Measurements from ENCODE around the gene EFCAB6.

The EFCAB6 gene

GRCh38 chr22:43553451-43554258 is 258.4 kb downstream of the EFCAB6 start:
- no CpG with 5 or more reads among the region's 16 CpGs for WGBS, 2 donors (ENCODE audit: extremely low coverage in 2 of 2, insufficient read length in 2 of 2, insufficient replicate concordance in 1 of 2)
- Histone ChIP-seq H4K91ac (ENCODE audit: low read depth, low read length, poor library complexity) (no peak overlapping the region), H3K79me1 (ENCODE audit: low read depth, low read length) (no peaks in the 10 kb centered on the region), H3K4ac (ENCODE audit: low read length) (no peak overlapping the region), H3K27me3 (ENCODE audit: control insufficient read depth in 3 of 3, insufficient read depth in 3 of 3, low read depth in 1 of 3, low read length in 3 of 3) (no peaks in the 10 kb centered on the region), H4K8ac (ENCODE audit: low read depth, low read length) (no peak overlapping the region), H3K4me3 (ENCODE audit: low read length in 2 of 2) (no peak overlapping the region), H3K9me3 (replicated peaks in 1 of 2; ENCODE audit: control insufficient read depth in 2 of 2, insufficient read depth in 1 of 2, low read depth in 1 of 2, low read length in 2 of 2) (peaks cover 0 to 5% of the 10 kb centered on the region in 2 donors), H2BK120ac (ENCODE audit: low read depth, low read length) (no peak overlapping the region), H3K36me3 (replicated peaks in 1 of 2; ENCODE audit: control insufficient read depth in 2 of 2, insufficient read depth in 2 of 2, low read length in 2 of 2) (no peaks in the 10 kb centered on the region), H2BK12ac (ENCODE audit: low read length) (no peak overlapping the region), H3K9ac (ENCODE audit: low read depth, low read length, poor library complexity) (no peak overlapping the region), H3K4me1 (ENCODE audit: control insufficient read depth in 2 of 2, insufficient read depth in 1 of 2, low read depth in 1 of 2, low read length in 2 of 2) (no peaks in the 10 kb centered on the region), H3K27ac (replicated peaks; ENCODE audit: low read length) (no peak overlapping the region), H2AFZ (ENCODE audit: low read length) (no peak overlapping the region), H2BK15ac (ENCODE audit: low read length) (no peak overlapping the region), H3K4me2 (ENCODE audit: insufficient read depth, low read length, poor library complexity, severe bottlenecking) (no peak overlapping the region), H3K14ac (ENCODE audit: low read length) (no peak overlapping the region), H3K23ac (ENCODE audit: low read depth, low read length, poor library complexity) (no peak overlapping the region), H2AK5ac (ENCODE audit: low read depth, low read length) (no peak overlapping the region), H3K18ac (ENCODE audit: low read length) (no peak overlapping the region), H2BK5ac (ENCODE audit: low read length) (no peak overlapping the region)
- DNase-seq (ENCODE audit: low spot score), result no peak

- no peak overlapping the region for H3K14ac ChIP-seq (ENCODE audit: low read length)
- no peaks in the 10 kb centered on the region for H3K4me1 ChIP-seq (ENCODE audit: control insufficient read depth in 2 of 2, insufficient read depth in 1 of 2, low read depth in 1 of 2, low read length in 2 of 2)
- no peaks in the 10 kb centered on the region for H3K36me3 ChIP-seq (replicated peaks in 1 of 2; ENCODE audit: control insufficient read depth in 2 of 2, insufficient read depth in 2 of 2, low read length in 2 of 2)
- no peak overlapping the region for H3K4ac ChIP-seq (ENCODE audit: low read length)
- no peak overlapping the region for H2BK15ac ChIP-seq (ENCODE audit: low read length)
- peak overlapping the region; percentile 92 for H4K91ac ChIP-seq (ENCODE audit: low read depth, low read length, poor library complexity)
- no peak overlapping the region for H2BK120ac ChIP-seq (ENCODE audit: low read depth, low read length)
- no peak overlapping the region for H3K9ac ChIP-seq (ENCODE audit: low read depth, low read length, poor library complexity)
- H3K23ac ChIP-seq (ENCODE audit: low read depth, low read length, poor library complexity), result no peak overlapping the region
- H3K9me3 ChIP-seq (replicated peaks in 1 of 2; ENCODE audit: control insufficient read depth in 2 of 2, insufficient read depth in 1 of 2, low read depth in 1 of 2, low read length in 2 of 2), result peaks cover 0 to 3% of the 10 kb centered on the region in 2 donors
- no peak overlapping the region for H3K4me3 ChIP-seq (ENCODE audit: low read length in 2 of 2)
- H3K27me3 ChIP-seq (ENCODE audit: control insufficient read depth in 3 of 3, insufficient read depth in 3 of 3, low read depth in 1 of 3, low read length in 3 of 3), result no peaks in the 10 kb centered on the region
- no peak overlapping the region for H3K18ac ChIP-seq (ENCODE audit: low read length)
- no CpG with 5 or more reads among the region's 6 CpGs for WGBS, 2 donors (ENCODE audit: extremely low coverage in 2 of 2, insufficient read length in 2 of 2, insufficient replicate concordance in 1 of 2)
- H2BK5ac ChIP-seq (ENCODE audit: low read length), result no peak overlapping the region
- H3K79me1 ChIP-seq (ENCODE audit: low read depth, low read length), result no peaks in the 10 kb centered on the region
- no peak for DNase-seq (ENCODE audit: low spot score)
- H3K27ac ChIP-seq (replicated peaks; ENCODE audit: low read length), result no peak overlapping the region
- H2BK12ac ChIP-seq (ENCODE audit: low read length), result no peak overlapping the region
- no peak overlapping the region for H3K4me2 ChIP-seq (ENCODE audit: insufficient read depth, low read length, poor library complexity, severe bottlenecking)
- no peak overlapping the region for H2AK5ac ChIP-seq (ENCODE audit: low read depth, low read length)
- H4K8ac ChIP-seq (ENCODE audit: low read depth, low read length), result no peak overlapping the region
- no peak overlapping the region for H2AFZ ChIP-seq (ENCODE audit: low read length)
Observed at GRCh38 chr22:43550672-43551071, 261.4 kb downstream of the EFCAB6 start.

- Histone ChIP-seq H4K8ac (ENCODE audit: low read depth, low read length) (no peak overlapping the region), H3K9me3 (replicated peaks in 1 of 2; ENCODE audit: control insufficient read depth in 2 of 2, insufficient read depth in 1 of 2, low read depth in 1 of 2, low read length in 2 of 2) (peaks cover 0 to 3% of the 10 kb centered on the region in 2 donors), H2BK120ac (ENCODE audit: low read depth, low read length) (no peak overlapping the region), H3K27ac (replicated peaks; ENCODE audit: low read length) (no peak overlapping the region), H2BK12ac (ENCODE audit: low read length) (peak overlapping the region; percentile 73), H2AK5ac (ENCODE audit: low read depth, low read length) (no peak overlapping the region), H3K18ac (ENCODE audit: low read length) (peak overlapping the region; percentile 64), H2BK5ac (ENCODE audit: low read length) (no peak overlapping the region), H3K4me3 (ENCODE audit: low read length in 2 of 2) (no peak overlapping the region), H2BK15ac (ENCODE audit: low read length) (no peak overlapping the region), H3K4me2 (ENCODE audit: insufficient read depth, low read length, poor library complexity, severe bottlenecking) (no peak overlapping the region), H3K27me3 (ENCODE audit: control insufficient read depth in 3 of 3, insufficient read depth in 3 of 3, low read depth in 1 of 3, low read length in 3 of 3) (no peaks in the 10 kb centered on the region), H3K4ac (ENCODE audit: low read length) (no peak overlapping the region), H3K79me1 (ENCODE audit: low read depth, low read length) (no peaks in the 10 kb centered on the region), H3K36me3 (replicated peaks in 1 of 2; ENCODE audit: control insufficient read depth in 2 of 2, insufficient read depth in 2 of 2, low read length in 2 of 2) (no peaks in the 10 kb centered on the region), H3K23ac (ENCODE audit: low read depth, low read length, poor library complexity) (no peak overlapping the region), H3K9ac (ENCODE audit: low read depth, low read length, poor library complexity) (no peak overlapping the region), H3K4me1 (ENCODE audit: control insufficient read depth in 2 of 2, insufficient read depth in 1 of 2, low read depth in 1 of 2, low read length in 2 of 2) (no peaks in the 10 kb centered on the region), H4K91ac (ENCODE audit: low read depth, low read length, poor library complexity) (no peak overlapping the region), H3K14ac (ENCODE audit: low read length) (no peak overlapping the region), H2AFZ (ENCODE audit: low read length) (no peak overlapping the region)
- no peak for DNase-seq (ENCODE audit: low spot score)
- no CpG with 5 or more reads among the region's 14 CpGs for WGBS, 2 donors (ENCODE audit: extremely low coverage in 2 of 2, insufficient read length in 2 of 2, insufficient replicate concordance in 1 of 2)
Observed at GRCh38 chr22:43550024-43550620, 262.0 kb downstream of the EFCAB6 start.

GRCh38 chr22:43546186-43546585 is 265.9 kb downstream of the EFCAB6 start:
- Histone ChIP-seq H3K9me3 (replicated peaks in 1 of 2; ENCODE audit: control insufficient read depth in 2 of 2, insufficient read depth in 1 of 2, low read depth in 1 of 2, low read length in 2 of 2) (no peaks in the 10 kb centered on the region), H3K27me3 (ENCODE audit: control insufficient read depth in 3 of 3, insufficient read depth in 3 of 3, low read depth in 1 of 3, low read length in 3 of 3) (no peaks in the 10 kb centered on the region), H3K27ac (replicated peaks; ENCODE audit: low read length) (no peak overlapping the region), H2BK5ac (ENCODE audit: low read length) (no peak overlapping the region), H3K18ac (ENCODE audit: low read length) (no peak overlapping the region), H3K4me1 (ENCODE audit: control insufficient read depth in 2 of 2, insufficient read depth in 1 of 2, low read depth in 1 of 2, low read length in 2 of 2) (no peaks in the 10 kb centered on the region), H3K14ac (ENCODE audit: low read length) (no peak overlapping the region), H3K4me2 (ENCODE audit: insufficient read depth, low read length, poor library complexity, severe bottlenecking) (no peak overlapping the region), H2AK5ac (ENCODE audit: low read depth, low read length) (no peak overlapping the region), H3K23ac (ENCODE audit: low read depth, low read length, poor library complexity) (no peak overlapping the region), H3K4ac (ENCODE audit: low read length) (no peak overlapping the region), H3K9ac (ENCODE audit: low read depth, low read length, poor library complexity) (no peak overlapping the region), H2BK120ac (ENCODE audit: low read depth, low read length) (no peak overlapping the region), H3K4me3 (ENCODE audit: low read length in 2 of 2) (no peak overlapping the region), H3K36me3 (replicated peaks in 1 of 2; ENCODE audit: control insufficient read depth in 2 of 2, insufficient read depth in 2 of 2, low read length in 2 of 2) (no peaks in the 10 kb centered on the region), H4K91ac (ENCODE audit: low read depth, low read length, poor library complexity) (no peak overlapping the region), H2BK12ac (ENCODE audit: low read length) (peak overlapping the region; percentile 46), H3K79me1 (ENCODE audit: low read depth, low read length) (no peaks in the 10 kb centered on the region), H2AFZ (ENCODE audit: low read length) (no peak overlapping the region), H2BK15ac (ENCODE audit: low read length) (no peak overlapping the region), H4K8ac (ENCODE audit: low read depth, low read length) (no peak overlapping the region)
- no peak for DNase-seq (ENCODE audit: low spot score)
- WGBS, 2 donors (ENCODE audit: extremely low coverage in 2 of 2, insufficient read length in 2 of 2, insufficient replicate concordance in 1 of 2), result no CpG with 5 or more reads among the region's 5 CpGs

Data from neuronal stem cell (in vitro differentiated cells).